Measurements from ENCODE around the gene CWH43.
"Not testable (repeated sequence)": the region's sequence is repeated elsewhere in the genome, so short reads cannot be mapped to it uniquely, and the experiment has no call there.

CWH43 gene

DNA sequence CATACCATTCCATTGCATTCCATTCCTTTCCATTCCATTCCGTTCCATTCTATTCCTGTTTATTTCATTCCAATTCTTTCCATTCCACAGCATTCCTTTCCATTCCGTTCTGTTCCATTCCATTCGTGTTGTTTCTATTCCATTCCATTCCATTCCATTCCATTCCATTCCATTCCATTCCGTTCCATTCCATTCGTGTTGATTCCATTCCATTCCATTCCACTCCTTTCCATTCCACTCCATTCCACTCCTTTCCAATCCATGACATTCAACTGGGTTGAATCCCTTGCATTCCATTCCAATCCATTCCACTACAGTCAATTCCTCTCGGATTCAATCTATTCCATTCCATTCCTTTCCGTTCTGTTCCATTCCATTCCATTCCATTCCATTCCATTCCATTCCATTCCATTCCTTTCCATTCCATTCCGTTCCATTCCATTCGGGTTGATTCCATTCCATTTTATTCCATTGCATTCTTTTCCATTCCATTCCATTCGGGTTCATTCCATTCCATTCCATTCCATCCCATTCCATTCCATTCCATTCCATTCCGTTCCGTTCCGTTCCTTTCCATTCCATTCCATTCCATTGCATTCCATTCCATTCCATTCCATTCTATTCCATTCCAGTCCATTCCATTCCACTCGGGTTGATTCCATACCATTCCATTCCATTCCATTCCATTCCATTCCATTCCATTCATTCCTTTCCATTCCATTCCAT is 112.1 kb downstream of the CWH43 start:
- DNase-seq: not testable (repeated sequence)

DNA sequence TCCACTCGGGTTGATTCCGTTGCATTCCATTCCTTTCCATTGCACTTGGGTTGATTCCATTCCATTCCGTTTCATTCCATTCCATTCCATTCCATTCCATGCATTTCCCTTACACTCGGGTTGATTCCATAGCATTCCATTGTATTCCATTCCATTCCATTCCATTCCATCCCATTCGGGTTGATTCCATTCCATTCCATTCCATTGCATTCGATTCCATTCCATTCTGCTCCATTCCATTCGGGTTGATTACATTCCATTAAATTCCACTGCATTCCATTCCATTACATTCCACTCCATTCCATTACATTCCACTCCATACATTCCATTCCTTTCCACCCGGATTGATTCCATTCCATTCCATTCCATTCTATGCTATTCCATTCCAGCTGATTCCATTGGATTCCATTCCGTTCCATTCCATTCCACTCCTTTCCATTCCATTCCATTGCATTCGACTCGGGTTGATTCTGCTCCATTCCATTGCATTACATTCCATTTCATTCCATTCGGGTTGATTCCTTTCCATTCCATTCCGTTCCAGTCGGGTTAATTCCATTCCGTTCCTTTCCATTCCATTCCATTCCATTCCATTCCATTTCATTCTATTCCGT is 113.9 kb downstream of the CWH43 start:
- DNase-seq: not testable (repeated sequence)

DNA sequence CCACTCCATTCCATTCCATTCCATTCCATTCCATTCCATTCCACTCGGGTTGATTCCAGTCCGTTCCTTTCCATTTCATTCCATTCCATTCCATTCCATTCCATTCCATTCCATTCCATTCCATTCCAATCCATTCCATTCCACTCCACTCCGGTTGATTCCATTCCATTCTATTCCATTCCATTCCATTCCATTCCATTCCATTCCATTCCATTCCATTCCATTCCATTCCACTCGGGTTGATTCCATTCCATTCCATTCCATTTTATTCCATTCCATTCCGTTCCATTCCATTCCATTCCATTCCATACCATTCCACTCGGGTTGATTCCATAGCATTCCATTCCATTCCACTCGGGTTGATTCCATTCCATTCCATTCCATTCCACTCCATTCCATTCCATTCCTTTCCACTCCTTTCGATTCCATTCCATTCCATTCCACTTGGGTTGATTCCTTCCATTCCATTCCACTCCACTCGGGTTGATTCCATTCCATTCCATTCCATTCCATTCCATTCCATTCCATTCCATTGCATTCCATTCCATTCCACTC is 116.3 kb downstream of the CWH43 start:
- not testable (repeated sequence) for DNase-seq

DNA sequence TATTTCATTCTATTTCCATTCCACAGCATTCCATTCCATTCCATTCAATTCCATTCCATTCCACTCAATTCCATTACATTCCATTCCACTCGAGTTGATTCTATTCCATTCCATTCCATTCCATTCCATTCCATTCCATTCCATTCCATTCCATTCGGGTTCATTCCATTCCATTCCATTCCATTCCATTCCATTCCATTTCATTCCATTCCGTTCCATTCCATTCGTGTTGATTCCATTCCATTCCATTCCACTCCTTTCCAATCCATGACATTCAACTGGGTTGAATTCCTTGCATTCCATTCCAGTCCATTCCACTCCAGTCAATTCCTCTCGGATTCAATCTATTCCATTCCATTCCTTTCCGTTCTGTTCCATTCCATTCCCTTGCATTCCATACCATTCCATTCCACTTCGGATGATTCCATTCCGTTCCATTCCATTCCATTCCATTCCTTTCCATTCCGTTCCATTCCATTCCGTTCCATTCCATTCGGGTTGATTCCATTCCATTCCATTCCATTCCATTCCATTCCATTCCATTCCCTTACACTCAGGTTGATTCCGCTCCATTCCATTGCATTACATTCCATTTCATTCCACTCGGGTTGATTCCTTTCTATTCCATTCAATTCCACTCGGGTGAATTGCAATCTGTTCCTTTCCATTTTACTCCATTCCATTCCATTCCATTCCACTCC is 117.5 kb downstream of the CWH43 start:
- not testable (repeated sequence) for DNase-seq

DNA sequence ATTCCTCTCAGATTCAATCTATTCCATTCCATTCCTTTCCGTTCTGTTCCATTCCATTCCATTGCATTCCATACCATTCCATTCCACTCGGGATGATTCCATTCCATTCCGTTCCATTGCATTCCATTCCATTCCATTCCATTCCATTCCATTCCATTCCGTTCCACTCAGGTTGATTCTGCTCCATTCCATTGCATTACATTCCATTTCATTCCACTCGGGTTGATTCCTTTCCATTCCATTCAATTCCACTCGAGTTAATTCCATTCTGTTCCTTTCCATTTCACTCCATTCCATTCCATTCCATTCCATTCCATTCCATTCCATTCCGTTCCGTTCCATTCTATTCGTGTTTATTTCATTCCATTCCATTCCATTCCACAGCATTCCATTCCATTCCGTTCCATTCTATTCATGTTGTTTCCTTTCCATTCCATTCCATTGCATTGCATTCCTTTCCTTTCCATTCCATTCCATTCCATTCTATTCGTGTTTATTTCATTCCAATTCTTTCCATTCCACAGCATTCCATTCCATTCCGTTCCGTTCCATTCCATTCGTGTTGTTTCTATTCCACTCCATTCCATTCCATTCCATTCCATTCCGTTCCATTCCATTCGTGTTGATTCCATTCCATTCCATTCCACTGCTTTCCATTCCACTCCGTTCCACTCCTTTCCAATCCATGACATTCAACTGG is 118.3 kb downstream of the CWH43 start:
- not testable (repeated sequence) for DNase-seq

DNA sequence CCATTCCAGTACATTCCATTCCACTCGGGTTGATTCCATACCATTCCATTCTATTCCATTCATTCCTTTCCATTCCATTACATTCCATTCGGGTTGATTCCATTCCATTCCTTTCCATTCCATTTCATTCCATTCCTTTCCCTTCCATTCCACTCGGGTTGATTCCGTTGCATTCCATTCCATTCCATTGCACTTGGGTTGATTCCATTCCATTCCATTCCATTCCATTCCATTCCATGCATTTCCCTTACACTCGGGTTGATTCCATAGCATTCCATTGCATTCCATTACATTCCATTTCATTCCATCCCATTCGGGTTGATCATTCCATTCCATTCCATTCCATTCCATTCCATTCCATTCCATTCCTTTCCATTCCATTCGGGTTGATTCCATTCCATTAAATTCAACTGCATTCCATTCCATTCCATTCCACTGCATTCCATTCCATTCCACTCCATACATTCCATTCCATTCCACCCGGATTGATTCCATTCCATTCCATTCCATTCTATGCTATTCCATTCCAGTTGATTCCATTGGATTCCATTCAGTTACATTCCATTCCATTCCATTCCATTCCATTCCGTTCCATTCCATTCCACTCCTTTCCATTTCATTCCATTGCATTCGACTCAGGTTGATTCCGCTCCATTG is 119.3 kb downstream of the CWH43 start:
- DNase-seq: not testable (repeated sequence)

DNA sequence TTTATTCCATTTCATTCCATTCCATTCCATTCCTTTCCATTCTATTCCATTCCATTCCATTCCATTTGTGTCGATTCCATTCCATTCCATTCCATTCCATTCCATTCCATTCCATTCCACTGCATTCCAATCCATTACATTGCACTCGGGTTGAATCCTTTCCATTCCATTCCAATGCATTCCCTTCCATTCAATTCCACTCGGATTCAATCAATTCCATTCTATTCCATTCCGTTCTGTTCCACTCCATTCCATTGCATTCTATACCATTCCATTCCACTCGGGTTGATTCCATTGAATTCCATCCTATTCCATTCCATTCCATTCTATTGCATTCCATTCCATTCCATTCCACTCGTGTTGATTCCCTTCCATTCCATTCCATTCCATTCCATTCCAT is 121.2 kb downstream of the CWH43 start:
- not testable (repeated sequence) for DNase-seq

DNA sequence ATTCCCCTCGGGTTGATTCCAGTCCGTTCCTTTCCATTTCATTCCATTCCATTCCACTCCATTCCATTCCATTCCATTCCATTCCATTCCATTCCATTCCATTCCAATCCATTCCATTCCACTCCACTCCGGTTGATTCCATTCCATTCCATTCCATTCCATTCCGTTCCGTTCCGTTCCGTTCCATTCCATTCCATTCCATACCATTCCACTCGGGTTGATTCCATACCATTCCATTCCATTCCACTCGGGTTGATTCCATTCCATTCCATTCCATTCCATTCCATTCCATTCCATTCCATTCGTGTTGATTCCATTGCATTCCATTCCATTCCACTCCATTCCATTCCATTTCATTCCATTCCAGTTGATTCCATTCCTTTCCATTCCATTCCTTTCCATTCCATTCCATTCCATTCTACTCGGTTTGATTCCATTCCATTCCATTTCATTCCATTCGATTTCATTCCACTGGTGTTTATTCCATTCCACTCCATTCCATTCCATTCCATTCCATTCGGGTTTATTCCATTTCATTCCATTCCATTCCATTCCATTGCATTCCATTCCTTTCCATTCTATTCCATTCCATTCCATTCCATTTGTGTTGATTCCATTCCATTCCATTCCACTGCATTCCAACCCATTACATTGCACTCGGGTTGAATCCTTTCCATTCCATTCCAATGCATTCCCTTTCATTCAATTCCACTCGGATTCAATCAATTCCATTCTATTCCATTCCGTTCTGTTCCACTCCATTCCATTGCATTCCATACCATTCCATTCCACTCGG is 122.3 kb downstream of the CWH43 start:
- not testable (repeated sequence) for DNase-seq

DNA sequence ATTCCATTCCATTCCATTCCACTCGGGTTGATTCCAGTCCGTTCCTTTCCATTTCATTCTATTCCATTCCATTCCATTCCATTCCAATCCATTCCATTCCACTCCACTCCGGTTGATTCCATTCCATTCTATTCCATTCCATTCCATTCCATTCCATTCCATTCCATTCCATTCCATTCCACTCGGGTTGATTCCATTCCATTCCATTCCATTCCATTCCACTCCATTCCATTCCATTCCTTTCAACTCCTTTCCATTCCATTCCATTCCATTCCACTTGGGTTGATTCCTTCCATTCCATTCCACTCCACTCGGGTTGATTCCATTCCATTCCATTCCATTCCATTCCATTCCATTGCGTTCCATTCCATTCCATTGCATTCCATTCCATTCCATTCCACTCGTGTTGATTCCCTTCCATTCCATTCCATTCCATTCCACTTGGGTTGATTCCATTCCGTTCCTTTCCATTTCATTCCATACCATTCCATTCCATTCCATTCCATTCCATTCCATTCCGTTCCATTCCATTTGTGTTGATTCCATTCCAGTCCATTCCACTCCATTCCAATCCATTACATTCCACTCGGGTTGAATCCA is 123.6 kb downstream of the CWH43 start:
- not testable (repeated sequence) for DNase-seq

DNA sequence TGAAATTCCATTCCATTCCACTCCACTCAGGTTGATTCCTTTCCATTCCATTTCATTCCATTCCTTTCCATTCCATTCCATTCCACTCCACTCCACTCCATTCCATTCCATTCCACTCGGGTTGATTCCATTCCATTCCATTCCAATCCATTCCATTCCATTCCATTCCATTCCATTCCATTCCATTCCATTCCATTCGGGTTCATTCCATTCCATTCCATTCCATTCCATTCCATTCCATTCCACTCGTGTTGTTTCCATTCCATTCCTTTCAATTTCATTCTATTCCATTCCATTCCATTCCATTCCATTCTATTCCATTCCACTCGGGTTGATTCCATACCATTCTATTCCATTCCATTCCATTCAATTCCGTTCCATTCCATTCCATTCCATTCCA is 124.5 kb downstream of the CWH43 start:
- DNase-seq: not testable (repeated sequence)

Measured in stimulated activated CD4-positive, alpha-beta T cell treated with anti-CD3 and anti-CD28 coated beads, Interleukin-2, amount 100 ng/mL, for 24 hours (primary cell).